BLaER1 treated with 17β-estradiol and CSF1 and Interleukin-3, amounts not matched to agents 10 nM and 100 nM (cell line): Measurements from ENCODE around the gene KCNN3.

Source experiments
- H3K27ac ChIP-seq, 11 experiments: shearing (Covaris generic); formaldehyde crosslinking; 2 replicates each; pipeline ENCODE4 v1.8.1; 2022
- H3K27me3 ChIP-seq, 11 experiments: shearing (Covaris generic); formaldehyde crosslinking; 2 replicates each; pipeline ENCODE4 v1.8.1; 2022
- H3K36me3 ChIP-seq, 11 experiments: shearing (Covaris generic); formaldehyde crosslinking; 2 replicates each; pipeline ENCODE4 v1.8.1; 2022
- H3K4me1 ChIP-seq, 10 experiments: shearing (Covaris generic); formaldehyde crosslinking; 2 replicates each; pipeline ENCODE4 v1.8.1; 2022
- H3K4me2 ChIP-seq, 11 experiments: shearing (Covaris generic); formaldehyde crosslinking; 2 replicates each; pipeline ENCODE4 v1.8.1; 2022
- H3K4me3 ChIP-seq, 10 experiments: shearing (Covaris generic); formaldehyde crosslinking; 2 replicates each; pipeline ENCODE4 v1.8.1; 2022
- H3K9ac ChIP-seq, 11 experiments: shearing (Covaris generic); formaldehyde crosslinking; 2 replicates each; pipeline ENCODE4 v1.8.1; 2022
- H3K9me3 ChIP-seq, 11 experiments: shearing (Covaris generic); formaldehyde crosslinking; replicated peaks in 1 of 11; 2 replicates each; pipeline ENCODE4 v1.8.1; 2022
- H4K20me1 ChIP-seq, 11 experiments: shearing (Covaris generic); formaldehyde crosslinking; 2 replicates each; pipeline ENCODE4 v1.8.1; 2022
- Cebpa-rat ChIP-seq, 11 experiments: shearing (Covaris generic); IDR thresholded peaks; 2 replicates each; pipeline ENCODE4 v1.8.1; 2022

Gene KCNN3

DNA sequence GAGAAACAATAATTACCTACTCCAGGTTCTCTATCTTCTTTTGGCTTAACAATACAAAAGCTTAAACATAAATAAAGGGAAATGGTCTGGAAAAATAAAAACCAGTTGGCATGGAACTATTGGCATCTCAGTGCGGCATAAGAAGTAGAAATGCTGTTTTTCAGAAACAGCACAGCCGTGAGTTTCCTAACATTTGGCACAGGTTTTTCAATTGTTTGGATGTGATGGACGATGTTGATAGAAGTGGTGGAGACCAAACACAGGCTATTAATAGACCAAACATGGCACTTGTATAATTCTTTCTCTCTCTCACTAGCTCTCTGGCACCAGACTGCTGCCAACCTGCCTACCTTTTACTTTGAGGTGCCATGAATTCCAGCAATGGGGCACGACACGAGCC lies 36.2 kb downstream of the KCNN3 start:
- Histone ChIP-seq H3K4me1 (peaks cover 5 to 65% (median 56%) of the 10 kb centered on the region in 10 experiments; a peak in 18 of 20 replicates), H3K36me3 (no peaks in the 10 kb centered on the region), H3K9ac (no peak overlapping the region), H3K27ac (no peak overlapping the region), H3K27me3 (no peaks in the 10 kb centered on the region), H3K4me2 (no peak overlapping the region), H3K9me3 (no peaks in the 10 kb centered on the region), H4K20me1 (no peaks in the 10 kb centered on the region), H3K4me3 (no peak overlapping the region)
- TF ChIP-seq Cebpa-rat (IDR thresholded peaks at IDR 0.05), result no peak

DNA sequence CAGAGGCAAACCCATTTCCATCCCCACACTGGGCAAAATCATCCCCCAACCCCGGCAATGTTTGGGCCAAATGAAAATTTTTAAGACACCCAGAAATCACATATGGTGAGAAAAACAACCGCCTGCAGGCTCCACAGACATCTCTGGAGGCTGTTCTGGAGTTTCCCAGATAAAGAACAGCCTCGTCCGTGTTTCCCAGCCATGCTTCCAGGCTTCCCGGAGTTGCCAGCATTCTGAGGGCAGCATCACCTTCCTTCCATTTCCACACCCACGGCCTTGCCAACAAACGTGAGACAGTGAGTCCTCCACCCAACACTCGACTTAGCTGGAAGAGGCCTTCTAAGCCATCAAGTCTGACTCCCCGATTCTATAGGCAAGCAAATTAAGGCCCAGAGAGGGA lies 36.9 kb downstream of the KCNN3 start:
- H3K4me1 ChIP-seq, result peaks cover 0 to 59% (median 49%) of the 10 kb centered on the region in 10 experiments; a peak in 18 of 20 replicates
- no peaks in the 10 kb centered on the region for H4K20me1 ChIP-seq
- H3K9ac ChIP-seq, result no peak overlapping the region
- no peak overlapping the region for H3K27ac ChIP-seq
- no peak overlapping the region for H3K4me2 ChIP-seq
- no peaks in the 10 kb centered on the region for H3K27me3 ChIP-seq
- no peak overlapping the region for H3K4me3 ChIP-seq
- TF ChIP-seq Cebpa-rat (IDR thresholded peaks at IDR 0.05), result no peak
- no peaks in the 10 kb centered on the region for H3K36me3 ChIP-seq
- no peaks in the 10 kb centered on the region for H3K9me3 ChIP-seq

DNA sequence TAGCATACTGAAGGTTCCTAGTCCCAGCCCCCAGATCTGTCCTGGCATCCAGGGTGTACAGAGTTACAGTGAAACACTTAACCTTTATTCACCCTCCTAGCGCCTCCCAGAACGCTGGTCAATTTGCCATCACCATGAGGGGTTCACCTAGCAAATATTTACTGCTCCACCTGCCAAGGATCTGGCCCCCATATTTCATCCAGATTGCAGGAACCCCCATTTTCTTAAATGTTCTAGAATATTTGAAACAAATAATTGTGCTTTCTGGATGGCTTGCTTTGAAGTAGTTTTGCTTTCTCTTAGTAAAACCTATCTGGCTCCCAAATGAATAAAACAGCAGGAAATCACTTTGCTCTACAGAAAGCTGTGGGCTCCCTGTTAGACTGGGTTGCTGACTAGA lies 37.7 kb downstream of the KCNN3 start:
- Histone ChIP-seq H3K4me1 (peaks cover 0 to 51% (median 41%) of the 10 kb centered on the region in 10 experiments; a peak in 18 of 20 replicates), H3K9me3 (no peaks in the 10 kb centered on the region), H4K20me1 (no peaks in the 10 kb centered on the region), H3K36me3 (no peaks in the 10 kb centered on the region), H3K27ac (no peak overlapping the region), H3K4me2 (peak overlapping the region in 6 of 11 experiments; percentile 6 to 41 (median 22); a peak in 7 of 22 replicates), H3K4me3 (no peak overlapping the region), H3K9ac (no peak overlapping the region), H3K27me3 (no peaks in the 10 kb centered on the region)
- no peak for TF ChIP-seq Cebpa-rat (IDR thresholded peaks at IDR 0.05)

- no peak overlapping the region for H3K27ac ChIP-seq
- no peaks in the 10 kb centered on the region for H3K36me3 ChIP-seq
- no peak for TF ChIP-seq Cebpa-rat (IDR thresholded peaks at IDR 0.05)
- H3K9me3 ChIP-seq, result no peaks in the 10 kb centered on the region
- peaks cover 0 to 42% (median 32%) of the 10 kb centered on the region in 10 experiments; a peak in 13 of 20 replicates for H3K4me1 ChIP-seq
- peak overlapping the region in 9 of 11 experiments; percentile 2 to 41 (median 19); a peak in 12 of 22 replicates for H3K4me2 ChIP-seq
- H3K27me3 ChIP-seq, result no peaks in the 10 kb centered on the region
- H3K9ac ChIP-seq, result no peak overlapping the region
- H3K4me3 ChIP-seq, result no peak overlapping the region
- no peaks in the 10 kb centered on the region for H4K20me1 ChIP-seq
These were observed 38.6 kb downstream of the KCNN3 start for GRCh38 chr1:154831462-154831861.

DNA sequence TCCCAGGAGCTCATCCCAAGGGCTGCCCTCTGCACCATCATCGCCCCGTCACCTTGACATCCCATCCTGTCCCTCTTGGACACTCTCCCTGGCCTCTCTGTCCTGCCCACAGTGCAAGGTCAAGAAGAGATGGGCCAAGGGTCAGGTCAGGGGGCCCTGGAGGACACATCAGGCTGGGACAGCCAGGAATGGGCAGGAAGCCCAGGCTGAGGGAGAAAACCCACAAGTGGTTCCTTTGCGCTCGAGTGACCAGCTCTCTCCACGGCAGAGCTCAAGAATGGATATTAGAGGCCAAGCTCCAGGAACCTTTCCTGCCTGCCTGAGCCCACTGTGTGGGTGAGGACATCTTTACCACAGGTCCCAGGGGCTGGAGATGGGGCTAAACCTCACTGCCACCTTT lies 41.0 kb downstream of the KCNN3 start:
- Histone ChIP-seq H3K4me2 (peak overlapping the region in 6 of 11 experiments; percentile 0 to 32 (median 16); a peak in 8 of 22 replicates), H3K9ac (no peak overlapping the region), H4K20me1 (no peaks in the 10 kb centered on the region), H3K4me3 (no peak overlapping the region), H3K36me3 (no peaks in the 10 kb centered on the region), H3K9me3 (no peaks in the 10 kb centered on the region), H3K4me1 (peaks cover 0 to 35% (median 23%) of the 10 kb centered on the region in 10 experiments; a peak in 11 of 20 replicates), H3K27me3 (no peaks in the 10 kb centered on the region), H3K27ac (no peak overlapping the region)
- TF ChIP-seq Cebpa-rat (IDR thresholded peaks at IDR 0.05), result no peak

GRCh38 chr1:154824179-154825000 lies 45.7 kb downstream of the KCNN3 start:
- no peak overlapping the region for H3K9ac ChIP-seq
- no peaks in the 10 kb centered on the region for H4K20me1 ChIP-seq
- H3K27ac ChIP-seq, result no peak overlapping the region
- H3K27me3 ChIP-seq, result no peaks in the 10 kb centered on the region
- H3K4me2 ChIP-seq, result 0 out of 22 replicates have a peak overlapping the region, but pooled peaks of 1 of the 11 experiments have one; percentile 11
- H3K36me3 ChIP-seq, result no peaks in the 10 kb centered on the region
- H3K4me3 ChIP-seq, result no peak overlapping the region
- peaks cover 5 to 28% (median 21%) of the 10 kb centered on the region in 10 experiments for H3K4me1 ChIP-seq
- no peak for TF ChIP-seq Cebpa-rat (IDR thresholded peaks at IDR 0.05)
- H3K9me3 ChIP-seq, result no peaks in the 10 kb centered on the region

- no peak overlapping the region for H3K9ac ChIP-seq
- no peak overlapping the region for H3K4me3 ChIP-seq
- H3K36me3 ChIP-seq, result no peaks in the 10 kb centered on the region
- H3K27me3 ChIP-seq, result no peaks in the 10 kb centered on the region
- no peak overlapping the region for H3K27ac ChIP-seq
- no peaks in the 10 kb centered on the region for H3K9me3 ChIP-seq
- no peak overlapping the region for H3K4me2 ChIP-seq
- H3K4me1 ChIP-seq, result peaks cover 5 to 36% (median 27%) of the 10 kb centered on the region in 10 experiments
- H4K20me1 ChIP-seq, result no peaks in the 10 kb centered on the region
- no peak for TF ChIP-seq Cebpa-rat (IDR thresholded peaks at IDR 0.05)
These were observed 47.4 kb downstream of the KCNN3 start for GRCh38 chr1:154822717-154823116.

DNA sequence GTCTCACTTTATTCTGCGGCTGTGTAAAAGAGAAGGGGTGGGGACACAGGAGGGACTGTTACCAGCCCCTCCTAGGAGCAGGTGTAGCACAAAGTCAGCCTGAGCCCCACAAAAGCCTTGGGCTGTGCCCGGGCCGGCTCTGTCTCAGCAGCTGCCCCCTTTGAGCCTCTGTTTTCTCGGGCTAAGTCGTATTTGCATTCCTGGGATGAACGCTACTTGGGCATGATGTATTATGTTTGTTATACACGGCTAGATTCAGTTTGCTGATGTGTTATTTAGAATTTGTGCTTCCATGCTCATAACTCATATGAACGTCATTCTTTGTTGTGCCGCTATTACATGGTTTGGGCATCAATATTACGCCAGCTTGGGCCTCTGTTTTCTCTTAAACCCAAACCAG lies 47.8 kb downstream of the KCNN3 start:
- Histone ChIP-seq H3K27ac (no peak overlapping the region), H4K20me1 (no peaks in the 10 kb centered on the region), H3K9me3 (no peaks in the 10 kb centered on the region), H3K9ac (no peak overlapping the region), H3K4me3 (no peak overlapping the region), H3K4me2 (no peak overlapping the region), H3K27me3 (no peaks in the 10 kb centered on the region), H3K36me3 (no peaks in the 10 kb centered on the region), H3K4me1 (peaks cover 5 to 36% (median 27%) of the 10 kb centered on the region in 10 experiments)
- no peak for TF ChIP-seq Cebpa-rat (IDR thresholded peaks at IDR 0.05)

GRCh38 chr1:154821083-154821482 lies 49.0 kb downstream of the KCNN3 start:
- H3K4me3 ChIP-seq, result no peak overlapping the region
- peaks cover 5 to 36% (median 27%) of the 10 kb centered on the region in 10 experiments for H3K4me1 ChIP-seq
- H3K9ac ChIP-seq, result no peak overlapping the region
- no peak overlapping the region for H3K27ac ChIP-seq
- no peaks in the 10 kb centered on the region for H3K27me3 ChIP-seq
- H3K36me3 ChIP-seq, result no peaks in the 10 kb centered on the region
- TF ChIP-seq Cebpa-rat (IDR thresholded peaks at IDR 0.05), result no peak
- H4K20me1 ChIP-seq, result no peaks in the 10 kb centered on the region
- no peaks in the 10 kb centered on the region for H3K9me3 ChIP-seq
- H3K4me2 ChIP-seq, result peak overlapping the region in 1 of 11 experiments; percentile 40; a peak in 1 of 22 replicates
